Measurements from ENCODE around the gene MYO5B.

GRCh38 chr18:49817947-49818346, 377.0 kb downstream of the MYO5B start:
- TF ChIP-seq POLR2AphosphoS5 (IDR thresholded peaks at IDR 0.05), result no peak
- no peak for TF ChIP-seq CTCF (IDR thresholded peaks at IDR 0.05; ENCODE audit: poor library complexity, severe bottlenecking)
- no peak for TF ChIP-seq EZH2 (IDR thresholded peaks at IDR 0.05; ENCODE audit: borderline replicate concordance, insufficient read depth, low read length, poor library complexity, severe bottlenecking)
- TF ChIP-seq RAD21 (conservative IDR thresholded peaks at IDR 0.05), result no peak
- TF ChIP-seq EP300 (conservative IDR thresholded peaks at IDR 0.05; ENCODE audit: poor library complexity, severe bottlenecking), result no peak
